HCT116 (cell line): ENCODE results near the gene SYNRG. TPM values are rescaled to one million over a fixed set of nuclear protein-coding genes. Genes with fewer than 3 reads are reported as not detected.
A peak's percentile ranks its signal among the peaks of the same experiment; 100 is the strongest.

ENCODE experiments used
- ATAC-seq: fragments of 200-7000 bp; cut with Tn5 transposase; 2 replicates; pipeline ENCODE4 v1.9.1; 2020; ENCODE audit warnings: mild to moderate bottlenecking, moderate library complexity
- BruUV-seq: library from RNA; stranded (reverse); fragments of 400-500 nt; replicated peaks from 2 replicates; lab custom pipeline; 2021; lab: Mats Ljungman, UMichigan
- CTCF ChIA-PET: fragments of 300-600 bp; sonication (Branson Sonifier 250); formaldehyde crosslinking; loops from one replicate; lab custom pipeline; 2021; ENCODE audit warnings: antibody characterized with exemption; lab: Charles Lee
- POLR2A ChIA-PET: fragments of 300-600, 350-600 bp; sonication (Branson Sonifier 250); formaldehyde crosslinking; loops from one replicate; lab custom pipeline; 2021; ENCODE audit warnings: antibody characterized with exemption; lab: Charles Lee
- RAD21 ChIA-PET, 2 experiments: fragments of 300-600 bp; sonication (Branson Sonifier 250); formaldehyde crosslinking; loops; one replicate each; lab custom pipeline; 2023; ENCODE audit warnings: low total read pairs in 2 of 2; ENCODE audit not compliant: uncharacterized antibody in 2 of 2, unreplicated experiment in 2 of 2, low non-redundant PET in 1 of 2; lab: Charles Lee
- DNase-seq: peaks from one replicate; pipeline ENCODE4 v3.0.0-alpha.2; 2010; ENCODE audit warnings: low read depth, low spot score
- H2AFZ ChIP-seq: fragments of 200-600 bp; shearing (Covaris generic), sonication (generic); 2 replicates; pipeline ENCODE4 v1.6.1; 2017; ENCODE audit warnings: low read depth, mixed run types, mixed read lengths, antibody characterized with exemption, low read length; ENCODE audit not compliant: poor library complexity, severe bottlenecking
- H3K27ac ChIP-seq: 2 replicates; pipeline ENCODE4 v1.5.1; 2012; ENCODE audit warnings: low read depth, low read length
- H3K27me3 ChIP-seq: fragments of 200-600 bp; sonication (generic); 2 replicates; pipeline ENCODE4 v1.6.1; 2016; ENCODE audit warnings: mixed run types, low read length, mixed read lengths; ENCODE audit not compliant: insufficient read depth
- H3K36me3 ChIP-seq, 2 experiments: fragments of 200-500 bp in 1 of 2; fragments of 200-600 bp in 1 of 2; sonication (Bioruptor generic) in 1 of 2; sonication (generic) in 1 of 2; 2 replicates each; pipeline versions ENCODE4 v1.5.1 to v1.6.1; 2014 to 2016; ENCODE audit warnings: low read length in 2 of 2, inconsistent platforms in 1 of 2, mixed read lengths in 1 of 2, mixed run types in 1 of 2; ENCODE audit not compliant: insufficient read depth in 2 of 2, control insufficient read depth in 1 of 2
- H3K4me1 ChIP-seq, 2 experiments: fragments of 200-600 bp in 1 of 2; sonication (generic) in 1 of 2; 2 replicates each; pipeline versions ENCODE4 v1.5.1 to v1.6.1; 2012 to 2017; ENCODE audit warnings: low read length in 2 of 2, inconsistent platforms in 1 of 2, mild to moderate bottlenecking in 1 of 2, mixed read lengths in 1 of 2, mixed run types in 1 of 2, moderate library complexity in 1 of 2; ENCODE audit not compliant: insufficient read depth in 2 of 2, control insufficient read depth in 1 of 2
- H3K4me2 ChIP-seq: fragments of 200-600 bp; sonication (generic); 2 replicates; pipeline ENCODE4 v1.6.1; 2017; ENCODE audit warnings: mixed run types, low read length, mixed read lengths
- H3K4me3 ChIP-seq, 2 experiments: fragments of 200-600 bp in 1 of 2; sonication (generic) in 1 of 2; replicated peaks in 1 of 2; 2 replicates each; pipeline ENCODE4 v1.5.1; 2011 to 2016; ENCODE audit warnings: low read length in 2 of 2, control low read depth in 1 of 2, low read depth in 1 of 2, mild to moderate bottlenecking in 1 of 2, mixed read lengths in 1 of 2, mixed run types in 1 of 2
- H3K79me2 ChIP-seq: fragments of 200-600 bp; sonication (generic); 2 replicates; pipeline ENCODE4 v1.6.1; 2017; ENCODE audit warnings: mild to moderate bottlenecking, mixed run types, low read length, moderate library complexity, mixed read lengths; ENCODE audit not compliant: insufficient read depth
- H3K9ac ChIP-seq: fragments of 200-600 bp; sonication (generic); 2 replicates; pipeline ENCODE4 v1.6.1; 2016; ENCODE audit warnings: low read length, mixed read lengths
- H3K9me2 ChIP-seq: fragments of 200-600 bp; sonication (generic), shearing (Covaris generic); 2 replicates; pipeline ENCODE4 v1.6.1; 2017; ENCODE audit warnings: mixed run types, mild to moderate bottlenecking, moderate library complexity; ENCODE audit not compliant: insufficient read depth
- H3K9me3 ChIP-seq, 2 experiments: fragments of 200-500 bp in 1 of 2; fragments of 200-600 bp in 1 of 2; sonication (Bioruptor generic) in 1 of 2; sonication (generic) in 1 of 2; 2 replicates each; pipeline ENCODE4 v1.6.1; 2014 to 2017; ENCODE audit warnings: low read length in 2 of 2, mixed read lengths in 2 of 2, inconsistent platforms in 1 of 2, low read depth in 1 of 2, mild to moderate bottlenecking in 1 of 2, mixed run types in 1 of 2, moderate library complexity in 1 of 2; ENCODE audit not compliant: control insufficient read depth in 1 of 2, insufficient read depth in 1 of 2
- H4K20me1 ChIP-seq: fragments of 200-600 bp; sonication (generic), shearing (Covaris generic); 2 replicates; pipeline ENCODE4 v1.6.1; 2017; ENCODE audit warnings: mixed run types, mild to moderate bottlenecking, moderate library complexity; ENCODE audit not compliant: insufficient read depth
- CBX3 ChIP-seq: IDR thresholded peaks from 2 replicates; pipeline ENCODE4 v1.6.1; 2012; ENCODE audit warnings: low read depth
- EGR1 ChIP-seq: IDR thresholded peaks from 2 replicates; pipeline ENCODE4 v1.6.1; 2012; ENCODE audit warnings: low read depth
- ELF1 ChIP-seq: IDR thresholded peaks from 2 replicates; pipeline ENCODE4 v1.6.1; 2012; ENCODE audit warnings: low read depth, borderline replicate concordance
- EZH2 ChIP-seq: fragments of 200-600 bp; sonication (generic); IDR thresholded peaks from 2 replicates; pipeline ENCODE4 v1.6.1; 2017; ENCODE audit warnings: antibody characterized with exemption, mixed run types
- EZH2phosphoT487 ChIP-seq: fragments of 200-600 bp; IDR thresholded peaks from 2 replicates; pipeline ENCODE4 v1.6.1; 2018; ENCODE audit warnings: antibody characterized with exemption, borderline replicate concordance
- POLR2A ChIP-seq: IDR thresholded peaks from 2 replicates; pipeline ENCODE4 v1.7.0; 2011; ENCODE audit warnings: borderline replicate concordance; ENCODE audit not compliant: insufficient read depth, insufficient read length; ENCODE audit errors: extremely low read depth
- RAD21 ChIP-seq: IDR thresholded peaks from 2 replicates; pipeline ENCODE4 v1.6.1; 2012; ENCODE audit warnings: low read depth, mild to moderate bottlenecking
- SIN3A ChIP-seq: IDR thresholded peaks from 2 replicates; pipeline ENCODE4 v1.6.1; 2012; ENCODE audit warnings: low read depth
- SP1 ChIP-seq: IDR thresholded peaks from 2 replicates; pipeline ENCODE4 v1.6.1; 2012; ENCODE audit warnings: low read depth
- SRF ChIP-seq: IDR thresholded peaks from 2 replicates; pipeline ENCODE4 v1.6.1; 2012; ENCODE audit warnings: low read depth
- TCF7L2 ChIP-seq: IDR thresholded peaks from 2 replicates; pipeline ENCODE4 v1.7.0; 2011; ENCODE audit warnings: borderline replicate concordance, inconsistent platforms; ENCODE audit not compliant: insufficient read depth, insufficient read length; ENCODE audit errors: extremely low read depth
- YY1 ChIP-seq: IDR thresholded peaks from 2 replicates; pipeline ENCODE4 v1.6.1; 2011; ENCODE audit warnings: low read length, low read depth, moderate library complexity, mild to moderate bottlenecking; ENCODE audit not compliant: insufficient replicate concordance; ENCODE audit errors: extremely low read depth
- ZFX ChIP-seq: fragments of 450-650 bp; IDR thresholded peaks from 2 replicates; pipeline ENCODE4 v1.6.1; 2017
- ZNF274 ChIP-seq: fragments of 200-500 bp; sonication (Bioruptor generic); IDR thresholded peaks from 2 replicates; pipeline ENCODE4 v1.6.1; 2014; ENCODE audit warnings: mild to moderate bottlenecking, low read depth, low read length, inconsistent platforms
- intact Hi-C: fragments of 100-400 bp; cut with micrococcal nuclease; formaldehyde crosslinking; loops from 2 replicates; pipeline ENCODE4 v1.10.0; 2022
- total RNA-seq: library from RNA; stranded (reverse); gene quantifications from one replicate; pipeline ENCODE4 v1.2.1, GENCODE V29; 2021; ENCODE audit not compliant: unreplicated experiment
- TF ChIP-seq, protein P1 (sequence below): IDR thresholded peaks from 2 replicates; pipeline ENCODE4 v1.6.1; 2012
- TF ChIP-seq, protein P2 (sequence below): IDR thresholded peaks from 2 replicates; pipeline ENCODE4 v1.6.1; 2012; ENCODE audit warnings: low read depth
- TF ChIP-seq, protein P3 (sequence below): IDR thresholded peaks from 2 replicates; pipeline ENCODE4 v1.6.1; 2012
- TF ChIP-seq, protein P4 (sequence below): IDR thresholded peaks from 2 replicates; pipeline ENCODE4 v1.6.1; 2011; ENCODE audit warnings: mild to moderate bottlenecking, low read length, moderate library complexity; ENCODE audit not compliant: insufficient replicate concordance; ENCODE audit errors: extremely low read depth

Gene SYNRG
- total RNA-seq, 1 experiment from 2014 or later, result 23.8 TPM

DNA sequence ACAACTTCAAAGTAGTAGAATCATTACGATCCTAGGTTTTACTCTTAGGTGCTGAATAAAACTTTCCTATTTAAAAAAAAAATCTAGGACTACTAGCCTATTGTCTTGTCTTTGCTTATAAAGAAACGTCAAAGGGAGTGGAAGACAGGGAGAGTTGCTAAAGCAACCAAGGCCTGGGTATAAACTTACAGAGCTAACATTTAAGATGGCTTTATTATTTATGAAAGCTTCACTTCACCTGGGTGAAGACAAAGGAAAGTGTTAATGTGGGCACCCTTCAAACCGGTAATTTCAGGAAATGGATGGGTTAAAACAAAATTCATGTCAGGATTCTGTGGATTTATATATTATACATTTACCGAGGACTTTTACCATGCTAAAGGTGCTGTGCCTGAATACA lies 117.1 kb downstream of the SYNRG start:
- no peaks in the 10 kb centered on the region for H3K27me3 ChIP-seq
- H3K36me3 ChIP-seq, result no peaks in the 10 kb centered on the region
- intact Hi-C loops, result loop anchor here (5.0 kb wide), 1 partner anchor 115 kb away; the partner anchor contains the start of gene SYNRG
- peaks cover 9% of the 10 kb centered on the region; the same call in 1 of the 2 replicates for H4K20me1 ChIP-seq
- H3K9me2 ChIP-seq, result no peaks in the 10 kb centered on the region
- H3K4me2 ChIP-seq, result peak overlapping the region; percentile 86
- no peak for DNase-seq
- POLR2A ChIA-PET, result no interaction called here
- no peak overlapping the region for H2AFZ ChIP-seq
- no peak for ATAC-seq
- RAD21 ChIA-PET, result no interaction called here
- TF ChIP-seq RAD21, result no peak
- no peak for TF ChIP-seq CBX3
- no peak for TF ChIP-seq TCF7L2
- TF ChIP-seq POLR2A, result no peak
- TF ChIP-seq EZH2phosphoT487, result no peak
- TF ChIP-seq, protein P1, sequence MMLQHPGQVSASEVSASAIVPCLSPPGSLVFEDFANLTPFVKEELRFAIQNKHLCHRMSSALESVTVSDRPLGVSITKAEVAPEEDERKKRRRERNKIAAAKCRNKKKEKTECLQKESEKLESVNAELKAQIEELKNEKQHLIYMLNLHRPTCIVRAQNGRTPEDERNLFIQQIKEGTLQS, result no peak
- no peak for TF ChIP-seq YY1
- no peak for TF ChIP-seq ZNF274
- TF ChIP-seq SP1, result no peak
- no peak for TF ChIP-seq SRF
- TF ChIP-seq, protein P2, sequence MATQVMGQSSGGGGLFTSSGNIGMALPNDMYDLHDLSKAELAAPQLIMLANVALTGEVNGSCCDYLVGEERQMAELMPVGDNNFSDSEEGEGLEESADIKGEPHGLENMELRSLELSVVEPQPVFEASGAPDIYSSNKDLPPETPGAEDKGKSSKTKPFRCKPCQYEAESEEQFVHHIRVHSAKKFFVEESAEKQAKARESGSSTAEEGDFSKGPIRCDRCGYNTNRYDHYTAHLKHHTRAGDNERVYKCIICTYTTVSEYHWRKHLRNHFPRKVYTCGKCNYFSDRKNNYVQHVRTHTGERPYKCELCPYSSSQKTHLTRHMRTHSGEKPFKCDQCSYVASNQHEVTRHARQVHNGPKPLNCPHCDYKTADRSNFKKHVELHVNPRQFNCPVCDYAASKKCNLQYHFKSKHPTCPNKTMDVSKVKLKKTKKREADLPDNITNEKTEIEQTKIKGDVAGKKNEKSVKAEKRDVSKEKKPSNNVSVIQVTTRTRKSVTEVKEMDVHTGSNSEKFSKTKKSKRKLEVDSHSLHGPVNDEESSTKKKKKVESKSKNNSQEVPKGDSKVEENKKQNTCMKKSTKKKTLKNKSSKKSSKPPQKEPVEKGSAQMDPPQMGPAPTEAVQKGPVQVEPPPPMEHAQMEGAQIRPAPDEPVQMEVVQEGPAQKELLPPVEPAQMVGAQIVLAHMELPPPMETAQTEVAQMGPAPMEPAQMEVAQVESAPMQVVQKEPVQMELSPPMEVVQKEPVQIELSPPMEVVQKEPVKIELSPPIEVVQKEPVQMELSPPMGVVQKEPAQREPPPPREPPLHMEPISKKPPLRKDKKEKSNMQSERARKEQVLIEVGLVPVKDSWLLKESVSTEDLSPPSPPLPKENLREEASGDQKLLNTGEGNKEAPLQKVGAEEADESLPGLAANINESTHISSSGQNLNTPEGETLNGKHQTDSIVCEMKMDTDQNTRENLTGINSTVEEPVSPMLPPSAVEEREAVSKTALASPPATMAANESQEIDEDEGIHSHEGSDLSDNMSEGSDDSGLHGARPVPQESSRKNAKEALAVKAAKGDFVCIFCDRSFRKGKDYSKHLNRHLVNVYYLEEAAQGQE, result no peak
- no peak for TF ChIP-seq EGR1
- TF ChIP-seq, protein P3, sequence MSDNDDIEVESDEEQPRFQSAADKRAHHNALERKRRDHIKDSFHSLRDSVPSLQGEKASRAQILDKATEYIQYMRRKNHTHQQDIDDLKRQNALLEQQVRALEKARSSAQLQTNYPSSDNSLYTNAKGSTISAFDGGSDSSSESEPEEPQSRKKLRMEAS, result no peak
- TF ChIP-seq ZFX, result no peak
- TF ChIP-seq SIN3A, result no peak
- no peak for TF ChIP-seq EZH2
- no peak for TF ChIP-seq ELF1
- TF ChIP-seq, protein P4, sequence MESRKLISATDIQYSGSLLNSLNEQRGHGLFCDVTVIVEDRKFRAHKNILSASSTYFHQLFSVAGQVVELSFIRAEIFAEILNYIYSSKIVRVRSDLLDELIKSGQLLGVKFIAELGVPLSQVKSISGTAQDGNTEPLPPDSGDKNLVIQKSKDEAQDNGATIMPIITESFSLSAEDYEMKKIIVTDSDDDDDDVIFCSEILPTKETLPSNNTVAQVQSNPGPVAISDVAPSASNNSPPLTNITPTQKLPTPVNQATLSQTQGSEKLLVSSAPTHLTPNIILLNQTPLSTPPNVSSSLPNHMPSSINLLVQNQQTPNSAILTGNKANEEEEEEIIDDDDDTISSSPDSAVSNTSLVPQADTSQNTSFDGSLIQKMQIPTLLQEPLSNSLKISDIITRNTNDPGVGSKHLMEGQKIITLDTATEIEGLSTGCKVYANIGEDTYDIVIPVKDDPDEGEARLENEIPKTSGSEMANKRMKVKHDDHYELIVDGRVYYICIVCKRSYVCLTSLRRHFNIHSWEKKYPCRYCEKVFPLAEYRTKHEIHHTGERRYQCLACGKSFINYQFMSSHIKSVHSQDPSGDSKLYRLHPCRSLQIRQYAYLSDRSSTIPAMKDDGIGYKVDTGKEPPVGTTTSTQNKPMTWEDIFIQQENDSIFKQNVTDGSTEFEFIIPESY, result no peak
- peaks cover 71% of the 10 kb centered on the region for H3K79me2 ChIP-seq
- no peak overlapping the region for H3K9ac ChIP-seq
- H3K4me3 ChIP-seq, result no peak overlapping the region
- H3K4me1 ChIP-seq, result peaks cover 52 to 72% of the 10 kb centered on the region in 2 experiments
- CTCF ChIA-PET, result no interaction called here
- H3K9me3 ChIP-seq, result no peaks in the 10 kb centered on the region
- H3K27ac ChIP-seq, result no peak overlapping the region
- BruUV-seq, result no TSS peak
